ENCODE data around the gene POPDC3. TPM values are rescaled to one million over a fixed set of nuclear protein-coding genes. Genes with fewer than 3 reads are reported as not detected.

The POPDC3 gene
- total and polyA plus RNA-seq, 2 of the 13 experiments (the other 11 are each of a cell fraction or from before 2014, with no cell fraction given) = 0.18 to 0.20 TPM

DNA sequence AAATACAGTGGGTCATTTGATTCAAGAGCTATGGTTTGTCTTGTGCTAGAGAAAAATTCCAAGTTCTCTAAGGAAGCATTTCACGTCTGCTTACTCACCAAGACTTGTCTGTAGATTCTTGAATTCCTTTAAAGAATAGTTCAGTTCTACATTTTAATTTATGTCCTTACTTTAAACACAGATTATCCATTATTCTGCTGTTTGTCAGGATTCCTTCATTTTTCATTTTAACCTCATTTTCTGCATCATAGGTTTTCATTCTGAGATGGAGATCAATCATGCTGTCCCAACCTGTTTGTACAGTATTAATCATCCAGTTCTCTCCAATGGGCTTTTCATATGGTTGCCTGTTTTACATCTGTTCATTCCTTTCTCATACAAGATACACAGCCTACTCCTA, 24.5 kb upstream of the POPDC3 start:
- no peak for FAIRE-seq
- ATAC-seq = no peak
- intact Hi-C loops (cut with micrococcal nuclease; ENCODE audit: unreplicated experiment) = no loop called here
- TF ChIP-seq, protein P1, sequence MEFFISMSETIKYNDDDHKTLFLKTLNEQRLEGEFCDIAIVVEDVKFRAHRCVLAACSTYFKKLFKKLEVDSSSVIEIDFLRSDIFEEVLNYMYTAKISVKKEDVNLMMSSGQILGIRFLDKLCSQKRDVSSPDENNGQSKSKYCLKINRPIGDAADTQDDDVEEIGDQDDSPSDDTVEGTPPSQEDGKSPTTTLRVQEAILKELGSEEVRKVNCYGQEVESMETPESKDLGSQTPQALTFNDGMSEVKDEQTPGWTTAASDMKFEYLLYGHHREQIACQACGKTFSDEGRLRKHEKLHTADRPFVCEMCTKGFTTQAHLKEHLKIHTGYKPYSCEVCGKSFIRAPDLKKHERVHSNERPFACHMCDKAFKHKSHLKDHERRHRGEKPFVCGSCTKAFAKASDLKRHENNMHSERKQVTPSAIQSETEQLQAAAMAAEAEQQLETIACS (CRISPR knock-in tag; IDR thresholded peaks at IDR 0.05) = no peak
- TF ChIP-seq, protein P2, sequence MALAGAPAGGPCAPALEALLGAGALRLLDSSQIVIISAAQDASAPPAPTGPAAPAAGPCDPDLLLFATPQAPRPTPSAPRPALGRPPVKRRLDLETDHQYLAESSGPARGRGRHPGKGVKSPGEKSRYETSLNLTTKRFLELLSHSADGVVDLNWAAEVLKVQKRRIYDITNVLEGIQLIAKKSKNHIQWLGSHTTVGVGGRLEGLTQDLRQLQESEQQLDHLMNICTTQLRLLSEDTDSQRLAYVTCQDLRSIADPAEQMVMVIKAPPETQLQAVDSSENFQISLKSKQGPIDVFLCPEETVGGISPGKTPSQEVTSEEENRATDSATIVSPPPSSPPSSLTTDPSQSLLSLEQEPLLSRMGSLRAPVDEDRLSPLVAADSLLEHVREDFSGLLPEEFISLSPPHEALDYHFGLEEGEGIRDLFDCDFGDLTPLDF (CRISPR knock-in tag; IDR thresholded peaks at IDR 0.05) = no peak
- TF ChIP-seq ZFP41 (CRISPR knock-in tag; IDR thresholded peaks at IDR 0.05; ENCODE audit: borderline replicate concordance) (no peak), ZBTB42 (CRISPR knock-in tag; IDR thresholded peaks at IDR 0.05) (no peak), ZMYM3 (CRISPR knock-in tag; IDR thresholded peaks at IDR 0.05) (no peak), CCDC6 (CRISPR knock-in tag; IDR thresholded peaks at IDR 0.05) (no peak)
- TF ChIP-seq, protein P3, sequence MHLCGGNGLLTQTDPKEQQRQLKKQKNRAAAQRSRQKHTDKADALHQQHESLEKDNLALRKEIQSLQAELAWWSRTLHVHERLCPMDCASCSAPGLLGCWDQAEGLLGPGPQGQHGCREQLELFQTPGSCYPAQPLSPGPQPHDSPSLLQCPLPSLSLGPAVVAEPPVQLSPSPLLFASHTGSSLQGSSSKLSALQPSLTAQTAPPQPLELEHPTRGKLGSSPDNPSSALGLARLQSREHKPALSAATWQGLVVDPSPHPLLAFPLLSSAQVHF (CRISPR knock-in tag; IDR thresholded peaks at IDR 0.05) = no peak
- TF ChIP-seq, protein P4, sequence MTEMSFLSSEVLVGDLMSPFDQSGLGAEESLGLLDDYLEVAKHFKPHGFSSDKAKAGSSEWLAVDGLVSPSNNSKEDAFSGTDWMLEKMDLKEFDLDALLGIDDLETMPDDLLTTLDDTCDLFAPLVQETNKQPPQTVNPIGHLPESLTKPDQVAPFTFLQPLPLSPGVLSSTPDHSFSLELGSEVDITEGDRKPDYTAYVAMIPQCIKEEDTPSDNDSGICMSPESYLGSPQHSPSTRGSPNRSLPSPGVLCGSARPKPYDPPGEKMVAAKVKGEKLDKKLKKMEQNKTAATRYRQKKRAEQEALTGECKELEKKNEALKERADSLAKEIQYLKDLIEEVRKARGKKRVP (CRISPR knock-in tag; IDR thresholded peaks at IDR 0.05) = no peak
- no peak overlapping the region for H3K9ac ChIP-seq (ENCODE audit: insufficient read depth, low read depth, low read length)
- H2AFZ ChIP-seq (ENCODE audit: low read length) = no peak overlapping the region
- POLR2A ChIA-PET = no interaction called here
- H3K4me3 ChIP-seq (replicated peaks in 1 of 3; ENCODE audit: insufficient read depth in 1 of 3, low read depth in 2 of 3, low read length in 3 of 3) = no peak overlapping the region
- no peaks in the 10 kb centered on the region for H3K9me3 ChIP-seq (ENCODE audit: low read length)
- H3K27me3 ChIP-seq (ENCODE audit: control insufficient read depth in 1 of 2, insufficient read depth in 2 of 2, low read length in 2 of 2) = no peaks in the 10 kb centered on the region
- no peak overlapping the region for H3K27ac ChIP-seq (ENCODE audit: extremely low read length, insufficient read depth, low read length)
- BruUV-seq (replicated peaks) = no TSS peak
- in situ Hi-C loops (cut with HindIII; ENCODE audit: extremely low pct_ligation_motif_present, low pct_unique_long_range_greater_than_20kb) = no loop called here
- 52% methylated on average over 1 of the region's 1 CpG for WGBS (ENCODE audit: low lambda C conversion rate)
- no peak overlapping the region for H3K4me2 ChIP-seq (ENCODE audit: low read depth, low read length)
- no peaks in the 10 kb centered on the region for H3K79me2 ChIP-seq (ENCODE audit: insufficient read depth, low read length)
- H3K4me1 ChIP-seq (ENCODE audit: insufficient read depth, low read length) = peaks cover 2% of the 10 kb centered on the region
- DNase-seq (ENCODE audit: low spot score) = no peak
- CTCF ChIA-PET (ENCODE audit: low intra/inter-chr PET ratio, low total read pairs) = no interaction called here
- H4K20me1 ChIP-seq (ENCODE audit: insufficient read depth, low read length) = no peaks in the 10 kb centered on the region
- H3K36me3 ChIP-seq (replicated peaks in 1 of 2; ENCODE audit: control insufficient read depth in 1 of 2, insufficient read depth in 2 of 2, low read length in 2 of 2) = no peaks in the 10 kb centered on the region
